Sigmoid colon (tissue), 4 donors: ENCODE measurements around the gene GLIS1.

Source experiments
- EP300 ChIP-seq, 4 donors: sonication (generic); formaldehyde crosslinking; IDR thresholded peaks; one replicate each; pipeline ENCODE4 v1.6.1; 2017; ENCODE audit warnings: antibody characterized with exemption in 4 of 4
- POLR2A ChIP-seq, 2 donors: fragments of 450-650 bp; IDR thresholded peaks; one replicate each; pipeline ENCODE4 v1.6.1; 2016; ENCODE audit warnings: antibody characterized with exemption in 2 of 2, mild to moderate bottlenecking in 2 of 2, moderate library complexity in 2 of 2
- POLR2AphosphoS5 ChIP-seq, 4 donors: sonication (generic); formaldehyde crosslinking; IDR thresholded peaks; one replicate each; pipeline ENCODE4 v1.6.1; 2017; ENCODE audit warnings: antibody characterized with exemption in 4 of 4
- TF ChIP-seq, protein P1 (sequence below), 4 experiments: fragments of 450-650 bp in 3 of 4; fragments of 200-600 bp in 1 of 4; IDR thresholded peaks; one replicate each; pipeline ENCODE4 v1.5.1; 2016 to 2019; ENCODE audit warnings: antibody characterized with exemption in 4 of 4, mild to moderate bottlenecking in 3 of 4, moderate library complexity in 2 of 4

DNA sequence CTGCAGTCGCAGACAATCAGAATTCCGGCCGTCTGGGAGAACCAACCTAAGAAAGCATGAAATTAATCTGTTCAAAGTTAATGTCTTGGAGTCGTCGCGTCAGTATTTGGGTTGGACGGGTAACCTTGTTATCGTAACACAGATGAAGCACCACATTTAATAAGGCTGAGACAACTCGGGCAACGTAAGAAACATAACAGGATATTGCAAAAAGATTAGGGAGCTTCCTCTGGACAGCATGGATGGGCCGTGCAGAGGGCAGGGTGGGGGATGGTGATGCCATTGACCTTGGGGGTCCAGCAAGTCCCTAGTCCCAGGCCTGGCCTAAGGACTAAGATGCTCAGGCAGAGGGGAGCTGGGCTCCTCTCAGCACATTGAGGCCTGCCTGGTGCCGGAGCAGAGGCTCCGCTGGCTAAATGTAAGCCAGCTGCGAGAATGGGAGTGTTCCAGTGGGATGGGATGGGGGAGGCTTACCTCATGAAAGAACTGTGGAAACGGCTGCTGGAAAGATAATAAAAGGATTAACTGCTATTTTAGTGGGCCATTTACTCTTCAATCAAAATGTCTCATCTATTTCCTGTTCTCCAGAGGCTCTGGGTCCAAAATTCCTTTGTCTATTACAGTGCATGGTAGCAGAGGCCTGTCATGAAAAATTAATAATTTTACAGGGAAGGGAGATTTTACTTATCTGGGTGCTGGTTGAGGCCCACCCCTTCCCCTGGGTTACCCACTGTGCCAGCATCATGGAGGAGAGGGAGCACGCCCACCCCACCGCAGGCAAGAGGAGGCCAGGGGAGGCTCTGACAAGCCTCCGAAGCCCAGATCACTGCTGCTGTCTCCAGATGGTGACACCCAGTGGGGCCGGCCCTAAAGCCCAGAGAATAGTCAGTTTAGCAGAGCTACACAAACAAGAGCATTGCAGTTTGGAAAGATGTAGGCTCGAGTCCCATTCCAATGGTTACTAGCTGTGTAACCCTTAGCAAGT lies 148.1 kb downstream of the GLIS1 start:
- TF ChIP-seq, protein P1, sequence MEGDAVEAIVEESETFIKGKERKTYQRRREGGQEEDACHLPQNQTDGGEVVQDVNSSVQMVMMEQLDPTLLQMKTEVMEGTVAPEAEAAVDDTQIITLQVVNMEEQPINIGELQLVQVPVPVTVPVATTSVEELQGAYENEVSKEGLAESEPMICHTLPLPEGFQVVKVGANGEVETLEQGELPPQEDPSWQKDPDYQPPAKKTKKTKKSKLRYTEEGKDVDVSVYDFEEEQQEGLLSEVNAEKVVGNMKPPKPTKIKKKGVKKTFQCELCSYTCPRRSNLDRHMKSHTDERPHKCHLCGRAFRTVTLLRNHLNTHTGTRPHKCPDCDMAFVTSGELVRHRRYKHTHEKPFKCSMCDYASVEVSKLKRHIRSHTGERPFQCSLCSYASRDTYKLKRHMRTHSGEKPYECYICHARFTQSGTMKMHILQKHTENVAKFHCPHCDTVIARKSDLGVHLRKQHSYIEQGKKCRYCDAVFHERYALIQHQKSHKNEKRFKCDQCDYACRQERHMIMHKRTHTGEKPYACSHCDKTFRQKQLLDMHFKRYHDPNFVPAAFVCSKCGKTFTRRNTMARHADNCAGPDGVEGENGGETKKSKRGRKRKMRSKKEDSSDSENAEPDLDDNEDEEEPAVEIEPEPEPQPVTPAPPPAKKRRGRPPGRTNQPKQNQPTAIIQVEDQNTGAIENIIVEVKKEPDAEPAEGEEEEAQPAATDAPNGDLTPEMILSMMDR (IDR thresholded peaks at IDR 0.05), result no peak
- TF ChIP-seq EP300 (IDR thresholded peaks at IDR 0.05) (no peak), POLR2AphosphoS5 (IDR thresholded peaks at IDR 0.05) (no peak), POLR2A (IDR thresholded peaks at IDR 0.05) (no peak)
